Hypothalamus (tissue), 51 donors: ENCODE results near the gene A4GALT.

Source experiments
- DNase-seq, 51 donors: peaks; one replicate each; lab custom pipeline; 2025; lab: John Stamatoyannopoulos, UW

A4GALT gene

DNA sequence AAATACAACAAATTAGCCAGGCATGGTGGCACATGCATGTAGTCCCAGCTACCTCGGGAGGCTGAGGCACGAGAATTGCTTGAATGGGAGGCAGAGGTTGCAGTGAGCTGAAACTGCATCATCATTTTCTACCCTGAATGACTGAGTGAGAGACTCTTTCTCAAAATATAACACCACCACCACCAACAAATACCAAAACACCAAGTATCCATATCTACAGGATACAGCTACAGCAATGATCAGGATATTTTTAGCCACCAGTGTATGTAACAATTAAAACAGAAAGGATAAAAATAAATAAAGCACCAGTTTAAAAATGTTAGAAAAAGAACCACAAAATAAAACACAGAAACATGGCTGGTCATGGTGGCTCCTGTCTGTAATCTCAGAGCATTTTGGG lies 13.2 kb downstream of the A4GALT start:
- no peak for DNase-seq

DNA sequence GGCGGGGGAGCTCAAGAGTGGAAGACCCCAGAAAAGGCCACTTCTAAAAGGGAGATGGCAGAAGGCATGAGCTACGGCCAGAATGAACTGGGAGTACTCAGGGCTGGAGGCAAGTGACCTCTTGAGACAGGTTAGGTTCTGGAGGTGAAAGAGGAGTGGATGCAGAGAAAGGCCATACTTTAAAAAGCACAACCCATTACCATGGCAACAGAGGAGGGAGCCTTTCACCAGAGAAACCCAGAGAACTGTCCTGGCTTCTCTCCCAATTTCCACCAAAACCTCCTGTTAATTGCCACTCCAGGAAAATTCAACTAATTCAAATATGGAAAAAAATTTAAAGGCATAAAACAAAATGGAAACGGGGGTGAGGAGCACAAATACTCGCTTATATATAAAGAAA lies 15.8 kb downstream of the A4GALT start:
- DNase-seq = no peak

DNA sequence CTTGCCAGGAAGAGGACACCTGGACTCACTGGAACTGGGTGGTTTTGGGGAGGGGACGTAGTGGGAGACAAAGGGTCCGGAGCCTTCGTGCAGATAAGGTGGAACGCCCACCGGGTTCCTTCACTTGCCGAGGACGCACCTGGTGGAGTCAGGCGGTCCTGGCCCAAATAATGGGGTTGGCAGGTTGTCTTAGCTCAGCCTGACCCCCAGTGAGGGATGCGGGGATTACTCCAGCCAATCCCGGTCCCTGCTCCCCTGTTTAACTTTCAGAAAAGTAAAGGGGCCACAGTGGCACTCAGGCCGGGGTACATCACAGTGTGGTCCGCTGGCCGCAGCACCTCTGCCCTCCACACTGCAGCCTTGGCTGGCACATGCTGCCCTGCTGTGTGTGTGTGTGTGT lies 18.0 kb downstream of the A4GALT start:
- no peak for DNase-seq

DNA sequence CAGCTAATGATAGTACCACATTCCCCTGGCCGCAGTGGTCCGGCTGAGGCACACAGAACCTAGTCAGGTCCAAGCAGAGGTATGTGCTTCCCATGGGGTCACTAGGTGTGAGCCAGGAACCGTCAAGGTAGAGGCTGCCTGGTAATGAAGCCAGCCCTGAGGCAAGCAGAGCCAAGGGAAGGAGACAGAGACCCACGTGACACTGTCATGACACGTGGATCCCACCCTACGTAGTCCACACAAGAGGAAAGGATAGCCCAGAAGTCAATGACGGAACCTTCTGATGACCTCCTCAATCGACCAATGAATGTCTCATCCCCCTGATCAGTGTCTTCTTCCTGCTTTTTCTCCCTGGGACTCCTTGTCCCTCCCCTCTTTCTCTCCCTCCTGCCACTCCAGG lies 19.0 kb downstream of the A4GALT start:
- no peak for DNase-seq

DNA sequence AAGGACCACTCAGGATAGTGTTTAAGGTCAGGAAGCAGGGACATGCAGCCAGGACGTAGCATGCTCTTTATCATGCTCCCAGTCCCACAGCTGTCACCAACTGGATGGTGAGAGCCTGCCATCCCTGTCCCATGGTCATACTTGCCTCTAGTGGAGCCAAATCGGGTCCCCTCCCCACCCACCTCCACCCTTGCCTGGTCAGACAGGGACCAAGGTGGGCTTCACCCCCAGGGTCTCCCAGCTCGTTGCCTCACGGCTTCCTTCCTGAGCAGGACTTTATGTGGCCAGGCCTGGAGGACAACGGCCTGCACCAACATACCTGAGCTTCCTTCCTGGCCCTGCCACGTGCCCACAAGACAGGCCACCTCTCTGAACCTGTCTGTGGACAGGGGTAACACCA lies 19.8 kb downstream of the A4GALT start:
- no peak for DNase-seq

DNA sequence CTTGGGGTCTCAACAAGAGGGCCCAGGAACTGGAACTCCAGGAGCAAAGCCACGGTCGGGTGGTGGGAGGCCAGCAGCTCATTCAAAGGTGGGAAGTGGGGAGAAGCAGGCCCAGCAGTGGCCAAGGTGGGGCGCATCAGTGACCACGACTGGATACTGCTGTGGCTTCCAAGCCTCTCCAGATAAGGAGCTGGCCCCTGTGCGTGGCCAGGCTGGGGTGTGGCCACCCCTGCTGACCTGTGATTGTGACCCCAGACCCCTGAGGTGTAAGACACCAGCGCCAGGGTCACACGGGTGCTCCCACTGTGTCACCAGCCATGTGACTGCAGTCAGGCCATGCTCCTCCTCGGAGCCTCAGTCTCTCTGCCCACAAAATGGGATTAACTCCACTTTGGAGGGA lies 20.3 kb downstream of the A4GALT start:
- DNase-seq = no peak

DNA sequence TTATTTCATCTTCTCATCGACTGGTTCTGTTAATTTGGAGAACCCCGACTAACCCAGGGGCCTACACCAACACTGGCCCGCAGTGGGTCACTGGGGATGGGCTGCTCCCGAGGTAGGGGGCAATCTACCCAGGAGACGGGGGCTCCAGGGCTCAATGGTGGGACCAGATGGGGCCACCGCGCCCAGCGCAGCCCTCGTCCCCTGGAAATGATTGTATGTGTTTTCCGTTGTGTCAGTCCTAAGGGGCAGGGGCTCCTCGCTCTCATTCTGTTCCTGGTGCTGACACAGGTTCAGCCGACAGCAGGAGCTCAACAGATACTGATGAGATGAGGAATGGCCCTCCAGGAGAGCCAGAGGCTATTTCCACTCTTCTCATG lies 20.7 kb downstream of the A4GALT start:
- DNase-seq = no peak

DNA sequence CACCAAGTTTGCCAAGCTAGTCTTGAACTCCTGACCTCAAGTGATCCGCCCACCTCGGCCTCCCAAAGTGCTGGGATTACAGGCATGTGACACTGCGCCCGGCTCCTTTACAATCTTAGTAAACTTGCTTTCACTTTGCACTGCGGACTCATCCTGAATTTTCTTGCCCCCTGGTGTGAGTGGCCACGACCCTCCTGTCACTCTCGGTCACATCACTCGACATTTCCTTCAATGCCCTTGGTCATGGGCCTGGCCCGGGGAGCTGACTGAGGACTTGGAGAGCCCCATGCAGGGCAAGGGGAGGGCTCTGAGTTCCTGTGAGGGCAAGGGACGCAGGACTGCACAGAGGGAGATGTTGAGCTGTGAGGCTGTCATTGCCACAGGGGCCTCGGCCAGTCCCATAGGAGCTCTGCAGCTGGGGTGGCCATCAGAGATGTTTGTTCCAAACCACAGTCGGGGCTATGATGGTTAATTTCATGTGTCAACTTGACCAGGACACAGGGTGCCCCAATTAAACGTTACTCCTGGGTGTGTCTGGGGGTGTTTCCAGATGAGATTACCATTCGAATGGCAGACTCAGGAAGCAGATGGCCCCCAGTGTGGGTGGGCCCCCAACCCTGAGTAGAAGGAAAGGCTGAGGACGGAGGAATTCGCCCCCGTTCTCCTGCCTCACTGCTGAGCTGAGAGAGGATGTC lies 21.2 kb downstream of the A4GALT start:
- DNase-seq = no peak

DNA sequence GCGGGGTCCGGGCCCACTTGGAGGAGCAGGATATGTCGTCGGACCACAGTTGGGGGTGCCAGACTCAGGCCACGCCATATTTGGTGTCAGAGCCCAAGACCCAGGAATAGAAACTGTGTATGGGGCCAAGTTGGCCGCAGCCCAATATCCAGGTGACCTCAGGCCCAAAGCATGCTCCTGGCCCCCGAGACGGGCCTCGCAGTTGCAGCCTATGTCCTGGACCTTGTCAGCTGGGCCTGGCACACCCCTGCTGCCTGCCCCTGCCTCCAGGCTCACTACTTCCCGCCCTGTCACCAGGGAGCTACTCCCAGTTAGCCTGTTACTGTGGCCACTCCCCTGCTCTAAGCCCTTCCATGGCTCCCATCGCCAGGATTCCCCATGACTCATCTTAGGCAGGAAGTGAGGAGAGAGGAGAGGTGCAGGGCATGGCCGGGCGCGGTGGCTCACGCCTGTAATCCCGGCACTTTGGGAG lies 23.1 kb downstream of the A4GALT start:
- DNase-seq = no peak

DNA sequence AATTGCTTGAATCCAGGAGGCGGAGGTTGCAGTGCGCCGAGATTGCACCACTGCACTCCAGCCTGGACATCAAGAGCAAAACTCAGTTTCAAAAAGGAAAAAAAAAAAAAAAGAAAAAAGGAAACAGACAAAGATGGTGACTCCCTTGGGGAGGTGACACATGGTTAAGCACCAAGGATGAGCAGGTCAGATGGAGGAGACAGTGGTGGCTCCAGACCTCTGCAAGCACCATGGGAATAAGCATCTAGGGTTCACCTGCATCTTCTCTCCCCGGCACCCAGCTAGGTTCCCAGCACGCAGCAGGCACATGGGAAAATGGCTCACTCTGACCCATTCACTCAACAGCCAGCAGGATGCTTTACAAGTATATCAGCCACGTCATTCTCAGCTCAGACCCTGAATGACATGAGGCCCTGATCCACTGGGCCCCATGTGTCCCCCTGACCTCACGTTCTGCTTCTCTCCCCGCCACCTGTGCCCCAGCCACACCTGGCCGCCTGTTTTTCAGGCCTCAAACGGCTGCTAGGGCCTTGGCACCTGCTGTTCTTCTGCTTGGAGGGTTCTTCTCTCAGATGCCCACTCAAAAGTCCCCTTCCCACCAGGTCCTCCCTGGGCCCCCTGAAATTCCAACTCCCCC lies 24.2 kb downstream of the A4GALT start:
- DNase-seq = no peak

DNA sequence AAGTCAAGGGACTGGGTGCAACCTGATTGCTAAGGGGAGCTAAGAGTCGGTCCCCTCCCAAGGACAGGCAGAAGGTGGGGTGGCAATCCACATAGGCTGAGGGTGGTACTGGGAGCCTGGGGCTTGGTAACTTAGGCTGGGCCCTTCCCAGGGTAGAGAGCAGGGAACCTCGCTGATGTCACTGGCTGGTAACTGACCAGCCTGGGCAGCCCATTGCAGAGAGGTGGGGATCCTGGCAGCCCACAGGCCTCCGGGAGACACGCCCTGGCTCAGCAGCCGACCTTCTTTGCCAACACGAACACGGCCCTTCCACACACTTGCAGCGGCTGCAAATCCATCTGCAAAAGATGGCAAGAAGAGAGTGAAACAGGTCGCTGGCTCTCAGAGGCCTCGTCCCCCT lies 25.4 kb downstream of the A4GALT start:
- peak in 18 of 51 donors; percentile 7 to 47 (median 20) for DNase-seq

DNA sequence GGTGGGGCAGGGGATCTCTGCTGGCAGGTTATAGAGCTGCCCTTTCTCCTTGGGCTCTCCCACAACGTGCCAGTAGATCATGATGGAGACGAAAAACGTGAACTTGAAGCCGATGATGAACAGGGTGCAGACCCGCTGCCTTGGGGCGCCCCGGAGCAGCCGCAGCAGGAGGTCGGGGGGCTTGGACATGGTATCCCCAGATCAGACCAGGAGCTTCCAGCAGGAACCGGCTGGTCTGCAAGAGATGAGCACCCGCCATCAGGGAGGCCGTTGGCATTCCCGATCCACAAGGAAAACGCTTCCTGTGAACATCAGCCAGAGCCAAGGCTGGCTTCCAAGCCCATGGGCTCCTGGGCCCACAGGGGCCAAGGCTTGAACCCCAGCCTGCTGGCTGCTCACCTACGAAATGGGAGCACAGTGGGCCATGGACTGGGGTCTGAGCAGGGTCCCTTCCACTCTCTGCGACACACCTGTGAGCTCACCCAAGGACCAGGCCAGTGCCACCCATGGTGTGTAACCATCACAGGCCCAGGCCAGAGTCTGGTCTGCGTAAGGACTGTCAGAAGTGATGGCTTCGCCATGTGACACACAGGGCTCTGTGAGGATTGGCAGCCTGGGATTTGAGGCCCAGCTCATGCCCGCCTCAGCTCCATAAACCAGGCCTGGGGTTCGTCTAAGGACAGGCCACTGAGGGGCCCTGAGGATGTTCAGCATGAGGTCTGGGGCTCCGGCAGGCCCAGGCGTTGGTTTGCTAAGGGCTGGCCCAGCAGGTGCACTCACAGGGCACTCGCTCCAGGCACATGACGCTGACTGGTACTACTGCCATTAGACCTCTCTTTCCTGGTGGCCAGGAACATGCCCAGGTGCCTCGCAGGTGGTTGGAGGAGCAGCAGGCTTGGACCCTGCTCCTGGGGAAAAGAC lies 26.6 kb downstream of the A4GALT start:
- no peak for DNase-seq

DNA sequence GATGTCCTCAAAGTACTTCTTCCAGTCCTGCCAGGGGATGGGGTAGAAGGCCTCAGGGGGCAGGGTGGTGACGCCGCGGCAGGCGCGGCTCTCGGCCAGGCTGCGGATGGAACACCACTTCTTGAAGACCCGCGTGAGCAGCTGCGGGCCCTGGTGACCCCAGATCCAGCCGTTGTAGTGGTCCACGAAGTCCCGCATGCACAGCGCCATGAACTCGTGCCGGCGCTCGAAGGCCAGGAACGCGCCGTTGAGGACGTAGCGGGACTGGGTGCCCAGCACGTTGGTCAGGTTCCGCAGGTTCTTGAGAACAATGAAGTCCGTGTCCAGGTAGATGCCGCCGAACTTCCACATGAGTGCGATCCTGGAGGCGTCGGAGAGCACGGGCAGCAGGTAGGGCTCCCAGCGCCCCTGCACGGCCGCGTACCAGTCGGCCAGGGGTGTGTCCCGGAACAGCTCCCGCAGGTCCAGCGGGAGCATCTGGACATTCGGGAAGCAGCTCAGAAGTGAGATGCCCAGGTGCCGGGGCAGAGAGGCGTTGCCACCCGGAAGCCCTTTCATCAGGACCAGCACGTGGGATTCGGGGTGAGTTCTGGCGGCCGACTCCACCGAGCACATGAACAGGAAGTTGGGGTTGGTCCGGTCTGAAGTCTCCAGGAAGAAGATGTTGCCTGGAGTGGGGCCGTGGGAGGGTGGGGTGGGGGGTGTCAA lies 27.5 kb downstream of the A4GALT start:
- DNase-seq = no peak

DNA sequence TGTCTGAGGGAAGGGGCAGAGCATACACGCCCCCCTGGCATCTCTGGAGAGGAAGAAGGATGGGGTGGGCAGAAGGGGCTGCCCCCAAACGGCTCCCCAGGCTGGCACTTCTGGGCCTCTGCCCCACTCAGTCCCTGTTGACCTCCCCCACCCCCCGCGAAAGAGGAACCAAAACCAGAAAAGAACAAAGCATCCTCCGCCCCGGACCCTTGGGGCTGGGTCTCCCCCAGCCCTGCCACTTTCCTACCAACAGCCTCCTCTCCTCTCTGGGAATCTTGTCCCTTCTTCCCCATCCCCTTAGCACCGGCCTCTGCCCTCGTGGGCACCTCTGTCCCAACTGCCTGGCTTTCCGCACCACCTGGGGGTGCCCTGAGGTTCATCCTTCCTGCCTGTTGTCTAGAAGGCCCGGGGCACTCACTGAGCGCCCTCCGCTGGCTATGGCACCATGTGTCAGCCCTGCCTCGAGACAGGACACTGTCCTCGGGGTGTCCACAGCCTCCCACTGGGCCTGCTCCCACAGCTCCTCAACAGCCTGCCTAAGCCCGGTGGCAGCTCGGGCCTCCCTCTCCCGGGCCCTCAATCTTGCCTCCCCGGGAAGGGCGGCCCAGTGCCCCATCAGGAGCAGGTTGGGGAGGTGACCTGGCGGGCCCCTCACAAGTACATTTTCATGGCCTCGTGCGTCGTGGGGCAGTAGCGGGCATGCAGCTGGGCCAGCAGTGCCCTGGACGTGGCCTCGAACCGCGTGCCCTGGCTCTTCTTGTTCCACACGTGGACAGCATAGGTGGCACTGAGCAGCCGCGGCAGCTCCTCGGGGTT lies 28.2 kb downstream of the A4GALT start:
- no peak for DNase-seq

DNA sequence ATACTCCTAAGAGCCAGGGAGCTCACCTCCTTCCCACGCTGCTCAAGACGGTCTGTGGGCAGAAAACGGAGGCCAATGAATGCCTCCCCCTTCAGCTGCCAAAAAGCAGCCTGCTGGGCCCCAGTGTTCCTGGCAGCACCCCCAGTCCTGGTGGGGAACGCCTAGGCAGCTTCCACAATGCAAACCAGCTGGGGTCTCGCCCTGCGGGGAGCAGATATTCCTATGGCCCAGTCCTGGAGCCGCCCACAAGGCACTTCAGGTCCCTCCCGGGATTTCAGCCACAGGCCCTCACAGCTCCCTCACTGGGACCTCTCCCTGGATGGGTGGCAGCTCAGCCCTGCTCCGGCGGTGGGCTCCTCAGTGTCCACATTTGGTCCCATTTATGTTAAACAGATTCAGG lies 29.2 kb downstream of the A4GALT start:
- DNase-seq = peak in 1 of 51 donors; percentile 6

DNA sequence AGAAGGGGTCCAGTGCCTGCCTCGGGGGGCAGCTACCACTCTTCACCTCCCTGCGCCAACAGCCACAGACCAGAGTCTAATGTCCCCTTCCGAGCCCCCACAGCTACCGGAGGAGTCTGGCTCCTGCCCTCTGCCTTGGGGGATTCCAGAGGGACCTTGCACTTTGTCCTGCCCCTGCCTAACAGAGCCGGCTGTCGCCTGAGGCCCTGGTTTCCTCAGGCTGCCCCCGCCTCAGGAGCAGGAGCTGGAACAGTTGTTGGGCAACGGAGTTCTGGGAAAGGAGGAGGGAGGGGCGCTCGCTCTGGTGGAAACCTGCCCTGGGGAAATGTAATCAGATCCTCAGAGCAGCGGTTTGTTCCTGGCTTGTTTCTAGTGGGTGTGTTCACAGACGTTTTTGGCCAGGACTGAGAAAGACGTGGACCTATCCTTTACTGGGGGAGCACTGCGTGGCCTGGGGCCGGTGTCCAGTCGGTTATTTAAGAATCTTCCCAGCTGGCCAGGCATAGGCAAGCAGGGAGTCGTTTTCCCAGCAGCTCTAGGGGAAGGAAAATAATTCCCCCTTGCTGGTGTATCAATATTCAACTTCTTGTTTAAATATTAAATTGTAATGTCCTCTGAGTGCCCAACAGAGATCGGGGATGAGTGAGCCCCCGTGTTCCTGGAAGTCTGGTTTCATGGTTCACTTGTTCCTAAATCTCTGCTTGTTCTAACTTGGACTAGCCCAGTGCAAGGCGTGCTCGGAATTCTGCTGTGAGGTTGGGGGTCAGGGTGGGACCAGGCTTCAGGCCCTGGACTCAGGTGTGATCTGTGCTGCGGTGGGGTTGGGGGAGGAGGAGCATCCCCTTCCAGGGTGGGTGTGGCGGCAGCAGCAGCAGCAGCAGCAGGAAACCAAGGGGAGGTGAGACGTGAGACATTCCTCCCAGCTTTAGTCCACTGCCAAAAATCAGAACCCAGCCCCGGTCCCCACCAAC lies 32.1 kb downstream of the A4GALT start:
- DNase-seq = peak in 29 of 51 donors; percentile 6 to 72 (median 26)

DNA sequence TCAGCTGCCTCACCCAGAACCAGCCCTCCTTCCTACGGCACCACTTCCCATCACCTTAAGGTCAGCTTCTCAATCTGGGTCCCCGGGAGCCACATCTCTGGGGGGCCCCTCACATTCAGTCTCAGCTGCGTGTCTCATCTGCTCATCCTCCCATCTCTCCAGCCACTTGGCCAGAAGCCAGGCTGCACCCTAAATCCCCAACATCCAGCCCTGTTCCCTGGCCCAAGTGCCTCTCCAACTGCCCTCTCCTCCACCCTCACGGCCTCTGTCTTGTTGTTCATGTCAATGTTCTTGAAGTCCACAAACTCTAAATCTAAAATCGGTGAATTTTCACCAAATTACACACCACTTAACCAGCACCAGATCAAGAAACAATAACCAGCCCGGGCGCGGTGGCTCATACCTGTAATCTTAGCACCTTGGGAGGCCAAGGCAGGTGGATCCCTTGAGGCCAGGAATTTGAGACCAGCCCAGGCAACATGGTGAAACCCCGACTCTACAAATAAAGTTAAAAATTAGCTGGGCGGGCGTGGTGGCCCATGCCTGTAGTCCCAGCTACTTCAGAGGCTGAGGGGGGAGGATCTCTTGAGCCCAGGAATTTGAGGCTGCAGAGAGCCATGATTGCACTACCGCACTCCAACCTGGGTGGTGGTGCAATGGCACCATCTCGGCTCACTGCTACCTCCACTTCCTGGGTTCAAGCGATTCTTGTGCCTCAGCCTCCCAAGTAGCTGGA lies 33.7 kb downstream of the A4GALT start:
- no peak for DNase-seq
